LNCaP clone FGC (cell line): Measurements from ENCODE around the gene FRMPD2.
A peak's percentile ranks its signal among the peaks of the same experiment; 100 is the strongest.

ENCODE experiments used
- DNase-seq: peaks from one replicate; pipeline ENCODE4 v3.0.0-alpha.2; 2011; ENCODE audit warnings: low read depth
- H3K4me3 ChIP-seq: 2 replicates; pipeline ENCODE4 v1.5.1; 2011; ENCODE audit warnings: mild to moderate bottlenecking, low read depth, low read length, control low read depth
- TF ChIP-seq, protein P1 (sequence below): IDR thresholded peaks from 2 replicates; pipeline ENCODE4 v1.5.1; 2012; ENCODE audit warnings: mild to moderate bottlenecking; ENCODE audit not compliant: control insufficient read depth, insufficient read depth; ENCODE audit errors: extremely low read depth

Gene FRMPD2, protein sequence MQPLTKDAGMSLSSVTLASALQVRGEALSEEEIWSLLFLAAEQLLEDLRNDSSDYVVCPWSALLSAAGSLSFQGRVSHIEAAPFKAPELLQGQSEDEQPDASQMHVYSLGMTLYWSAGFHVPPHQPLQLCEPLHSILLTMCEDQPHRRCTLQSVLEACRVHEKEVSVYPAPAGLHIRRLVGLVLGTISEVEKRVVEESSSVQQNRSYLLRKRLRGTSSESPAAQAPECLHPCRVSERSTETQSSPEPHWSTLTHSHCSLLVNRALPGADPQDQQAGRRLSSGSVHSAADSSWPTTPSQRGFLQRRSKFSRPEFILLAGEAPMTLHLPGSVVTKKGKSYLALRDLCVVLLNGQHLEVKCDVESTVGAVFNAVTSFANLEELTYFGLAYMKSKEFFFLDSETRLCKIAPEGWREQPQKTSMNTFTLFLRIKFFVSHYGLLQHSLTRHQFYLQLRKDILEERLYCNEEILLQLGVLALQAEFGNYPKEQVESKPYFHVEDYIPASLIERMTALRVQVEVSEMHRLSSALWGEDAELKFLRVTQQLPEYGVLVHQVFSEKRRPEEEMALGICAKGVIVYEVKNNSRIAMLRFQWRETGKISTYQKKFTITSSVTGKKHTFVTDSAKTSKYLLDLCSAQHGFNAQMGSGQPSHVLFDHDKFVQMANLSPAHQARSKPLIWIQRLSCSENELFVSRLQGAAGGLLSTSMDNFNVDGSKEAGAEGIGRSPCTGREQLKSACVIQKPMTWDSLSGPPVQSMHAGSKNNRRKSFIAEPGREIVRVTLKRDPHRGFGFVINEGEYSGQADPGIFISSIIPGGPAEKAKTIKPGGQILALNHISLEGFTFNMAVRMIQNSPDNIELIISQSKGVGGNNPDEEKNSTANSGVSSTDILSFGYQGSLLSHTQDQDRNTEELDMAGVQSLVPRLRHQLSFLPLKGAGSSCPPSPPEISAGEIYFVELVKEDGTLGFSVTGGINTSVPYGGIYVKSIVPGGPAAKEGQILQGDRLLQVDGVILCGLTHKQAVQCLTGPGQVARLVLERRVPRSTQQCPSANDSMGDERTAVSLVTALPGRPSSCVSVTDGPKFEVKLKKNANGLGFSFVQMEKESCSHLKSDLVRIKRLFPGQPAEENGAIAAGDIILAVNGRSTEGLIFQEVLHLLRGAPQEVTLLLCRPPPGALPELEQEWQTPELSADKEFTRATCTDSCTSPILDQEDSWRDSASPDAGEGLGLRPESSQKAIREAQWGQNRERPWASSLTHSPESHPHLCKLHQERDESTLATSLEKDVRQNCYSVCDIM (N-terminal part only)

DNA sequence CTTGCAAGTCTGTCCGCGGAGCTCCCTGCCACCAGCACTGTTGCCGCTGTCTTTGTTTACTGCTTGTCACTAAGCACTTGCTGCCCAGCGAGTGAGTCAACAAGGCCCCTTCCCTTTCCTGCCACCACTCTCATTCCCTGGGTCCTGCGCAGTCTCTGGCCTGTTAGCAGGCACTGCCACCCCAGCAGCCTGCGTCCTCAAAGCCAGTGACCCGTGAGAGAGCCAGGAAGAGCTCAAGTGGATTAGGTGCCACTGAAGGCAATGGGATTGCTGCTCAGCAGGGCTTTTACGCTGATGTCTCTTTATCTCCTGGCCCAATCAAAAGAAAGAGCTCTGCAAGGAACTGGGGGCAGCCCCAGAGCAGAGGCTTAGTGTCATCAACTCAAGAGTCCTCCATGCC, at the start of gene FRMPD2:
Gene FRMPD2, minus strand, starts transcription at position 61 of the 400 bp plus-strand sequence. CDS start 129 bp downstream, outside the sequence.
- H3K4me3 ChIP-seq: no peak within 1 kb of the TSS
- DNase-seq: no peak
- TF ChIP-seq, protein P1, sequence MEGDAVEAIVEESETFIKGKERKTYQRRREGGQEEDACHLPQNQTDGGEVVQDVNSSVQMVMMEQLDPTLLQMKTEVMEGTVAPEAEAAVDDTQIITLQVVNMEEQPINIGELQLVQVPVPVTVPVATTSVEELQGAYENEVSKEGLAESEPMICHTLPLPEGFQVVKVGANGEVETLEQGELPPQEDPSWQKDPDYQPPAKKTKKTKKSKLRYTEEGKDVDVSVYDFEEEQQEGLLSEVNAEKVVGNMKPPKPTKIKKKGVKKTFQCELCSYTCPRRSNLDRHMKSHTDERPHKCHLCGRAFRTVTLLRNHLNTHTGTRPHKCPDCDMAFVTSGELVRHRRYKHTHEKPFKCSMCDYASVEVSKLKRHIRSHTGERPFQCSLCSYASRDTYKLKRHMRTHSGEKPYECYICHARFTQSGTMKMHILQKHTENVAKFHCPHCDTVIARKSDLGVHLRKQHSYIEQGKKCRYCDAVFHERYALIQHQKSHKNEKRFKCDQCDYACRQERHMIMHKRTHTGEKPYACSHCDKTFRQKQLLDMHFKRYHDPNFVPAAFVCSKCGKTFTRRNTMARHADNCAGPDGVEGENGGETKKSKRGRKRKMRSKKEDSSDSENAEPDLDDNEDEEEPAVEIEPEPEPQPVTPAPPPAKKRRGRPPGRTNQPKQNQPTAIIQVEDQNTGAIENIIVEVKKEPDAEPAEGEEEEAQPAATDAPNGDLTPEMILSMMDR: no peak

- TF ChIP-seq, protein P1: no peak
- DNase-seq: no peak
- no peak overlapping the region for H3K4me3 ChIP-seq
Measured at GRCh38 chr10:48322017-48322416, 47.5 kb upstream of the FRMPD2 start.

GRCh38 chr10:48317321-48317990, 43.0 kb upstream of the FRMPD2 start:
- TF ChIP-seq, protein P1: no peak
- no peak overlapping the region for H3K4me3 ChIP-seq
- DNase-seq: no peak

DNA sequence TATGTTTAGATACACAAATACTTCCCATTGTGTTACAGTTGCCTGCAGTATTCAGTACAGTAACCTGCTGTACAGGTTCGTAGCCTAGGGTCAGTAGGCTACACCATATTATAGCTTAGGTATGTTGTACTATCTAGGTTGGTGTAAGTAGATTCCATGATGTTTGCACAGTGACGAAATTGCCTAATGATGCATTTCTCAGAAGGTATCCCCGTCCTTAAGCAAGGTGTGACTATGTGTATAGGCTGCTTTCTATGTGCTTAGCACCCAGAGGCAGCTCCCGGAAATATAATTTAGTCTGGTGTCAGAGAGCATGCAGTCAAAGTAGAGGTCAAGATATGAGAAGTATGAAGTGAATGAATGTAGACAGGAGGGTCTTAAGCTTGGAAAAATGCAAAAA, 41.7 kb upstream of the FRMPD2 start:
- DNase-seq: no peak
- no peak overlapping the region for H3K4me3 ChIP-seq
- TF ChIP-seq, protein P1: no peak

DNA sequence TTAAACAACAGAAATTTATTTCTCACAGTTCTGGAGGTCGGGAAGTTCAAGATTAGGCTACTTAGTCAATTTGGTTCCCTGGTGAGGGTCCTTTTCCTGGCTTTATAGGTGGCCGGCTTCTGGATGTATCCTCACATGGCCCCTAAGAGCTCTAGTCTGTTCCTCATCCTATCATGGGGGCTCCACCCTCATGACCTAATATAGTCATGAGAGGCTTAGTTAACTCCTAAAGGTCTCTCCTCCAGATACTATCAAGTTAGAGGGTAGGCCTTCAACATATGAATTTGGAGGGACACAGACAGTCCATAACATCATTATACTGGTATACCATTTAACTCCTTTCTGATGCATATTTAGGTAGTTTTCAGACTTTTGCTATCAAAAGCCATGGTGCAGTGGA, 39.6 kb upstream of the FRMPD2 start:
- DNase-seq: no peak
- TF ChIP-seq, protein P1: no peak
- H3K4me3 ChIP-seq: no peak overlapping the region

GRCh38 chr10:48309711-48310226, 35.3 kb upstream of the FRMPD2 start:
- TF ChIP-seq, protein P1: peak; percentile 66
- DNase-seq: no peak
- no peak overlapping the region for H3K4me3 ChIP-seq
